Measurements from ENCODE around the gene TMED3. TPM values are rescaled to one million over a fixed set of nuclear protein-coding genes. Genes with fewer than 3 reads are reported as not detected.

TMED3 gene
- 37.4 TPM for total RNA-seq

GRCh38 chr15:79310985-79311900, at the start of gene TMED3:
TSS of gene TMED3 (plus strand) at chr15:79311112. CDS start at chr15:79311250, 138 bp downstream.

GRCh38 chr15:79282371-79283251, 28.3 kb upstream of the TMED3 start, which contains the start of gene ANKRD34C:
TSS of gene ANKRD34C (plus strand) at chr15:79282722. CDS start at chr15:79293285, 10,563 bp downstream.

Other genes starting within 250 kb of the TMED3 start
- gene RASGRF1, start 220.3 kb upstream of the TMED3 start, total RNA-seq, result 26.1 TPM
- 0.92 TPM for gene ANKRD34C, start 28.4 kb upstream of the TMED3 start, total RNA-seq
- gene MINAR1, start 121.2 kb downstream of the TMED3 start, total RNA-seq, result 41.8 TPM

All from diencephalon (tissue), 1 donor.